ENCODE measurements around the gene SHE.

- TF ChIP-seq, protein P1, sequence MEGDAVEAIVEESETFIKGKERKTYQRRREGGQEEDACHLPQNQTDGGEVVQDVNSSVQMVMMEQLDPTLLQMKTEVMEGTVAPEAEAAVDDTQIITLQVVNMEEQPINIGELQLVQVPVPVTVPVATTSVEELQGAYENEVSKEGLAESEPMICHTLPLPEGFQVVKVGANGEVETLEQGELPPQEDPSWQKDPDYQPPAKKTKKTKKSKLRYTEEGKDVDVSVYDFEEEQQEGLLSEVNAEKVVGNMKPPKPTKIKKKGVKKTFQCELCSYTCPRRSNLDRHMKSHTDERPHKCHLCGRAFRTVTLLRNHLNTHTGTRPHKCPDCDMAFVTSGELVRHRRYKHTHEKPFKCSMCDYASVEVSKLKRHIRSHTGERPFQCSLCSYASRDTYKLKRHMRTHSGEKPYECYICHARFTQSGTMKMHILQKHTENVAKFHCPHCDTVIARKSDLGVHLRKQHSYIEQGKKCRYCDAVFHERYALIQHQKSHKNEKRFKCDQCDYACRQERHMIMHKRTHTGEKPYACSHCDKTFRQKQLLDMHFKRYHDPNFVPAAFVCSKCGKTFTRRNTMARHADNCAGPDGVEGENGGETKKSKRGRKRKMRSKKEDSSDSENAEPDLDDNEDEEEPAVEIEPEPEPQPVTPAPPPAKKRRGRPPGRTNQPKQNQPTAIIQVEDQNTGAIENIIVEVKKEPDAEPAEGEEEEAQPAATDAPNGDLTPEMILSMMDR (IDR thresholded peaks at IDR 0.05), result no peak
- no peak for TF ChIP-seq POLR2A (IDR thresholded peaks at IDR 0.05)
These were observed at the start of gene SHE, which contains the start of gene TDRD10 for GRCh38 chr1:154502066-154502743.

Measured in right lobe of liver (tissue), 4 donors.